GM13976 (cell line): ENCODE data around the gene LAMTOR4.
"Not testable (repeated sequence)": the region's sequence is repeated elsewhere in the genome, so short reads cannot be mapped to it uniquely, and the experiment has no call there.

ENCODE experiments used
- DNase-seq: peaks from one replicate; pipeline ENCODE4 v3.0.0; 2012; ENCODE audit warnings: low spot score
- CTCF ChIP-seq: IDR thresholded peaks from 2 replicates; pipeline ENCODE4 v1.5.1; 2012; ENCODE audit warnings: borderline replicate concordance, mild to moderate bottlenecking; ENCODE audit not compliant: insufficient read depth; ENCODE audit errors: extremely low read depth, missing control alignments, control extremely low read depth
- in situ Hi-C: fragments of 300-500 bp; cut with MboI; formaldehyde crosslinking; loops from one replicate; pipeline ENCODE4 v1.12.0; 2022; ENCODE audit warnings: low sequenced_read_pairs, mixed read lengths, inconsistent platforms; ENCODE audit not compliant: unreplicated experiment

Gene LAMTOR4

GRCh38 chr7:100137851-100138760 is 10.6 kb upstream of the LAMTOR4 start:
- no peak for TF ChIP-seq CTCF
- in situ Hi-C loops = loop anchor here (10.0 kb wide), 1 partner anchor 267 kb away; no protein-coding TSS in a partner anchor
- DNase-seq = no peak

- no peak for DNase-seq
- TF ChIP-seq CTCF = no peak
- in situ Hi-C loops = no loop called here
These were observed 7.2 kb upstream of the LAMTOR4 start for GRCh38 chr7:100141555-100141949.

GRCh38 chr7:100142461-100142860 is 6.3 kb upstream of the LAMTOR4 start:
- no peak for DNase-seq
- no peak for TF ChIP-seq CTCF
- in situ Hi-C loops = no loop called here

DNA sequence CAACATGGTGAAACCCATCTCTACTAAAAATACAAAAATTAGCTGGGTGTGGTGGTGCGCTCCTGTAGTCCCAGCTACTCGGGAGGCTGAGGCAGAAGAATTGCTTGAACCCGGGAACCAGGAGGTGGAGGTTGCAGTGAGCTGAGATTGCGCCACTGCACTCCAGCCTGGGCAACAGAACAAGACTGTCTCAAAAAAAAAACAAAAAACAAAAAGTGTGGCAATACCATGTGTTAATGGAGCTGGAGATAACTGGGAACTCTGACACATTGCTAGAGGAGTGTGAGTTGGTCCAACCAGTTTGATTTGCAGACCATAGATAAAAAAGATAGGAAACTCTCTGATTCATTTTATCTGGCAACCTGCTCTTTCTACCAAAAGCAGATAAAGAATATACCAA is 2.4 kb upstream of the LAMTOR4 start:
- DNase-seq, in situ Hi-C loops: not testable (repeated sequence)

- TF ChIP-seq CTCF = no peak
- DNase-seq = no peak
- in situ Hi-C loops = no loop called here
These were observed 1.4 kb upstream of the LAMTOR4 start for GRCh38 chr7:100147278-100147677.

GRCh38 chr7:100148225-100148558 is 526 bp upstream of the LAMTOR4 start:
- no peak for TF ChIP-seq CTCF
- no peak for DNase-seq
- in situ Hi-C loops = no loop called here

- no peak for TF ChIP-seq CTCF
- in situ Hi-C loops = no loop called here
- DNase-seq = no peak
These were observed 3.7 kb downstream of the LAMTOR4 start for GRCh38 chr7:100152404-100152803.
